Uterus (tissue), 4 donors: ENCODE results near the gene ZNF81. TPM values are rescaled to one million over a fixed set of nuclear protein-coding genes. Genes with fewer than 3 reads are reported as not detected.
"Not testable (repeated sequence)": the region's sequence is repeated elsewhere in the genome, so short reads cannot be mapped to it uniquely, and the experiment has no call there.

Source experiments
- DNase-seq, 2 donors: peaks; one replicate each; pipeline ENCODE4 v3.0.0-alpha.2; 2019 to 2020
- H3K27ac ChIP-seq, 2 donors: fragments of 200-600 bp; sonication (generic); 1 replicate in 1 of 2; 2 replicates in 1 of 2; pipeline ENCODE4 v1.5.1; 2016 to 2018
- H3K27me3 ChIP-seq, 2 donors: fragments of 200-600 bp; sonication (generic); one replicate each; pipeline ENCODE4 v1.5.1; 2018 to 2019; ENCODE audit warnings: control low read depth in 1 of 2
- H3K36me3 ChIP-seq, 2 donors: fragments of 200-600 bp; sonication (generic); one replicate each; pipeline ENCODE4 v1.5.1; 2019; ENCODE audit warnings: control low read depth in 1 of 2
- H3K4me1 ChIP-seq, 2 donors: fragments of 200-600 bp; sonication (generic); one replicate each; pipeline ENCODE4 v1.5.1; 2018 to 2019; ENCODE audit warnings: control low read depth in 1 of 2
- H3K4me3 ChIP-seq, 2 donors: fragments of 200-600 bp; sonication (generic); 1 replicate in 1 of 2; 2 replicates in 1 of 2; pipeline ENCODE4 v1.5.1; 2018 to 2019; ENCODE audit warnings: mild to moderate bottlenecking in 1 of 2
- H3K9me3 ChIP-seq, 2 donors: fragments of 200-600 bp; sonication (generic); one replicate each; pipeline ENCODE4 v1.5.1; 2019; ENCODE audit warnings: control low read depth in 1 of 2
- POLR2A ChIP-seq, 2 donors: fragments of 450-650 bp; IDR thresholded peaks; one replicate each; pipeline ENCODE4 v1.6.1; 2016; ENCODE audit warnings: antibody characterized with exemption in 2 of 2, mild to moderate bottlenecking in 1 of 2, moderate library complexity in 1 of 2
- intact Hi-C: fragments of 100-400 bp; cut with DNase I; formaldehyde crosslinking; loops from one replicate; pipeline ENCODE4 v1.15.1; 2023; ENCODE audit warnings: low total_unique reads
- total RNA-seq, 4 donors: library from RNA; depleted of rRNA in 3 of 4; stranded (reverse); fragments of >200 nt in 3 of 4; gene quantifications; one replicate each; pipeline versions ENCODE4 v1.1.0 to v1.2.4, GENCODE V29; 2014 to 2023
- TF ChIP-seq, protein P1 (sequence below), 4 experiments: fragments of 200-600 bp in 2 of 4; fragments of 450-650 bp in 2 of 4; sonication (generic) in 2 of 4; IDR thresholded peaks; one replicate each; pipeline ENCODE4 v1.5.1; 2016 to 2019; ENCODE audit warnings: antibody characterized with exemption in 4 of 4, mild to moderate bottlenecking in 2 of 4, moderate library complexity in 1 of 4
- donor health status: DM: yes; HTN: yes; CAD: no.

Gene ZNF81
- total RNA-seq, 4 donors from 2014 or later = 2.6 to 26.6 (median 9.4) TPM

GRCh38 chrX:47804315-47804714, 32.4 kb upstream of the ZNF81 start:
- Histone ChIP-seq H3K27ac (no peak overlapping the region), H3K4me3 (no peak overlapping the region), H3K27me3 (no peaks in the 10 kb centered on the region), H3K9me3 (no peaks in the 10 kb centered on the region), H3K36me3 (no peaks in the 10 kb centered on the region), H3K4me1 (no peaks in the 10 kb centered on the region)
- intact Hi-C loops = no loop called here
- DNase-seq = no peak
- no peak for TF ChIP-seq POLR2A (IDR thresholded peaks at IDR 0.05)
- TF ChIP-seq, protein P1, sequence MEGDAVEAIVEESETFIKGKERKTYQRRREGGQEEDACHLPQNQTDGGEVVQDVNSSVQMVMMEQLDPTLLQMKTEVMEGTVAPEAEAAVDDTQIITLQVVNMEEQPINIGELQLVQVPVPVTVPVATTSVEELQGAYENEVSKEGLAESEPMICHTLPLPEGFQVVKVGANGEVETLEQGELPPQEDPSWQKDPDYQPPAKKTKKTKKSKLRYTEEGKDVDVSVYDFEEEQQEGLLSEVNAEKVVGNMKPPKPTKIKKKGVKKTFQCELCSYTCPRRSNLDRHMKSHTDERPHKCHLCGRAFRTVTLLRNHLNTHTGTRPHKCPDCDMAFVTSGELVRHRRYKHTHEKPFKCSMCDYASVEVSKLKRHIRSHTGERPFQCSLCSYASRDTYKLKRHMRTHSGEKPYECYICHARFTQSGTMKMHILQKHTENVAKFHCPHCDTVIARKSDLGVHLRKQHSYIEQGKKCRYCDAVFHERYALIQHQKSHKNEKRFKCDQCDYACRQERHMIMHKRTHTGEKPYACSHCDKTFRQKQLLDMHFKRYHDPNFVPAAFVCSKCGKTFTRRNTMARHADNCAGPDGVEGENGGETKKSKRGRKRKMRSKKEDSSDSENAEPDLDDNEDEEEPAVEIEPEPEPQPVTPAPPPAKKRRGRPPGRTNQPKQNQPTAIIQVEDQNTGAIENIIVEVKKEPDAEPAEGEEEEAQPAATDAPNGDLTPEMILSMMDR (IDR thresholded peaks at IDR 0.05) = no peak

DNA sequence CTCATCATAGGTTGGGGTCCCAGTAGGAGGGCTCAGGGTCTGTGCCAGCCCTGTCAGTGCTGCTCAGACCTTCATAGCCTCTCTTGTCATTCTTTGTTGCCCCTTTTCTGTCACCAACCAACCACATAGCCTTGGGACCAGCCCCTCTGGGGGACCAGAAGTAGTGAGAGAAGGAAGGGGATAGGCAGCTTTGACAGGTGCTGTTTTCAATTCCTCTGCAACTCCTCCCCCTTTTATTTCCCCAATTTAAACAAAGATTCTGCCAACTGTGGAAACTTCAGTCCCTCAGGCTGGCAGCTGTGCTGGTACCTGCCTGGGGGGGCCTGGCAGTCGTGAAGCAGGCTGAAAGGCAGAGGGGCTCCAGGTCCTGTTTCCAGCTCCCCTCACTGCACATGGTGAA, 30.9 kb upstream of the ZNF81 start:
- intact Hi-C loops, H3K27me3 ChIP-seq, H3K4me1 ChIP-seq, H3K27ac ChIP-seq, H3K9me3 ChIP-seq, DNase-seq, H3K4me3 ChIP-seq, H3K36me3 ChIP-seq: not testable (repeated sequence)

GRCh38 chrX:47806415-47807271, 30.1 kb upstream of the ZNF81 start:
- H3K4me3 ChIP-seq, DNase-seq, H3K4me1 ChIP-seq, intact Hi-C loops, H3K9me3 ChIP-seq, H3K36me3 ChIP-seq, H3K27me3 ChIP-seq, H3K27ac ChIP-seq: not testable (repeated sequence)

- H3K36me3 ChIP-seq, H3K9me3 ChIP-seq, H3K4me1 ChIP-seq, intact Hi-C loops, H3K4me3 ChIP-seq, DNase-seq, H3K27ac ChIP-seq, H3K27me3 ChIP-seq: not testable (repeated sequence)
Observed at GRCh38 chrX:47807272-47807538, 29.5 kb upstream of the ZNF81 start.

DNA sequence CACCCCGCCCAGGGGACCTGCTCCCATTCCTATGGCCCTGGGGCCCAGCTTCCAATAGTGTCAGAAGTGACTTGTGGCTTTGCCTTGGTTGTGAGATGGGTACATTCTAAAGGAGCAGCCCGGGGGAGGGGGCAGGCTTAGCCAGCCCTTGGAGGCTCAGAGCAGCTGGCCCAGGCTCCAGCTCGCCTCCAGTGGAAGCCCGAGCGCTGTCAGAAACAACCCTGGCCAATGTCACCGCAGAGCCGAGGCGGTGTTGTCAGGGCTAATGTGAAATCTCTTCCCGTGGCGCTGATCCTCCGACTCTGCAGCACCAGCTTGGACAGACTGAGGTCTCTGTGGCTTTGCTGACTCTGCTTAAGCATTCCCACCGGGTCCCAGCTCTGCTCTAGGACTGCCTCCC, 29.2 kb upstream of the ZNF81 start:
- no peaks in the 10 kb centered on the region for H3K27me3 ChIP-seq
- no peak for TF ChIP-seq POLR2A (IDR thresholded peaks at IDR 0.05)
- TF ChIP-seq, protein P1 (IDR thresholded peaks at IDR 0.05) = no peak
- H3K36me3 ChIP-seq = no peaks in the 10 kb centered on the region
- DNase-seq = no peak
- intact Hi-C loops = no loop called here
- no peak overlapping the region for H3K4me3 ChIP-seq
- no peaks in the 10 kb centered on the region for H3K9me3 ChIP-seq
- no peaks in the 10 kb centered on the region for H3K4me1 ChIP-seq
- H3K27ac ChIP-seq = no peak overlapping the region

DNA sequence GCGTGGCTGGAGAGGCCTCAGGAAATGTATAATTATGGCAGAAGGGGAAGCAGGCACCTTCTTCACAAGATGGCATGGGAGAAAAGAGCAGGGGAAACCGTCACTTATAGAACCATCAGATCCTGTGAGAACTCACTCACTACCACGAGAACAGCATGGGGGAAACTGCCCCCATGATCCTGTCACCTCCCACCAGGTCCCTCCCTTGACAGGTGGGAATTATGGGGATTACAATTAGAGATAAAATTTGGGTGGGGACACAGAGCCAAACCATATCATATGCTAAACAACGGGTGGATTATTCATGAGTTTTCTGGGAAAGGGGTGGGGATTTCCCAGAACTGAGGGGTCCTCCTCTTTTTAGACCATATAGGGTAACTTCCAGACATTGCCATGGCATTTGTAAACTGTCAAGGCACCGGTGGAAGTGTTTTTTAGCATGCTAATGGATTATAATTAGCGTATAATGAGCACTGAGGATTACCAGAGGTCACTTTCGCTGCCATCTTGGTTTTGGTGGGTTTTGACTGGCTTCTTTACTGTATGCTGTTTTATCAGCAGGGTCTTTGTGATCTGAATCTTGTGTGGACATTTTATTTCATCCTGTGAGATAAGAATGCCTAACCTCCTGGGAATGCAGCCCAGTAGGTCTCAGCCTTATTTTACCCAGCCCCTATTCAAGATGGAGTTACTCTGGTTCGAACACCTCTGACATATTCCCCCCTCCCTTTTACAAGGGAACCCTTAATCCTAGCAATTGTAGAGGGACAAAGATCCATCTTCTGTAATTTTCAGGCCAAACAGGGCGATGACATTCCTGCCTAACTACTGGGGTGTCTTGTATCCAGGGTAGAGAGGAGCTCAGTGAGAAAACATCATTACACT, 27.6 kb upstream of the ZNF81 start:
- no peaks in the 10 kb centered on the region for H3K36me3 ChIP-seq
- H3K9me3 ChIP-seq = no peaks in the 10 kb centered on the region
- no peaks in the 10 kb centered on the region for H3K27me3 ChIP-seq
- TF ChIP-seq, protein P1 (IDR thresholded peaks at IDR 0.05) = no peak
- TF ChIP-seq POLR2A (IDR thresholded peaks at IDR 0.05) = no peak
- H3K4me3 ChIP-seq = no peak overlapping the region
- H3K4me1 ChIP-seq = no peaks in the 10 kb centered on the region
- no peak for DNase-seq
- H3K27ac ChIP-seq = no peak overlapping the region
- intact Hi-C loops = no loop called here
